Superior temporal gyrus (tissue), 1 donor: ENCODE data around the gene TBC1D1.
A peak's percentile ranks its signal among the peaks of the same experiment; 100 is the strongest.

Source experiments
- DNase-seq: peaks from one replicate; pipeline ENCODE4 v3.0.0-alpha.2; 2016; ENCODE audit errors: extremely low spot score

The TBC1D1 gene

GRCh38 chr4:38129460-38130227 lies 238.8 kb downstream of the TBC1D1 start:
- no peak for DNase-seq

GRCh38 chr4:38130884-38131283 lies 240.0 kb downstream of the TBC1D1 start:
- no peak for DNase-seq

- DNase-seq: no peak
Measured at GRCh38 chr4:38131371-38132091, 240.6 kb downstream of the TBC1D1 start.

- peak; percentile 67 for DNase-seq
Measured at GRCh38 chr4:38132107-38132673, 241.3 kb downstream of the TBC1D1 start.

- DNase-seq: no peak
Measured at GRCh38 chr4:38132843-38133662, 242.2 kb downstream of the TBC1D1 start.

GRCh38 chr4:38133711-38134480 lies 243.0 kb downstream of the TBC1D1 start:
- no peak for DNase-seq

- no peak for DNase-seq
Measured at GRCh38 chr4:38135201-38135600, 244.3 kb downstream of the TBC1D1 start.

GRCh38 chr4:38136604-38137003 lies 245.7 kb downstream of the TBC1D1 start:
- no peak for DNase-seq

GRCh38 chr4:38137080-38137479 lies 246.2 kb downstream of the TBC1D1 start:
- no peak for DNase-seq

- DNase-seq: no peak
Measured at GRCh38 chr4:38138363-38138762, 247.5 kb downstream of the TBC1D1 start.

GRCh38 chr4:38139187-38139586 lies 248.3 kb downstream of the TBC1D1 start:
- no peak for DNase-seq

- no peak for DNase-seq
Measured at GRCh38 chr4:38140643-38141203, 249.8 kb downstream of the TBC1D1 start.

- DNase-seq: no peak
Measured at GRCh38 chr4:38141808-38142500, 251.1 kb downstream of the TBC1D1 start.

- no peak for DNase-seq
Measured at GRCh38 chr4:38144031-38144430, 253.1 kb downstream of the TBC1D1 start.

GRCh38 chr4:38145033-38145678 lies 254.3 kb downstream of the TBC1D1 start:
- DNase-seq: no peak

- no peak for DNase-seq
Measured at GRCh38 chr4:38145741-38146140, 254.9 kb downstream of the TBC1D1 start.

- no peak for DNase-seq
Measured at GRCh38 chr4:38146383-38146782, 255.5 kb downstream of the TBC1D1 start.

- DNase-seq: no peak
Measured at GRCh38 chr4:38149472-38149996, 258.6 kb downstream of the TBC1D1 start.

GRCh38 chr4:38149997-38150671 lies 259.2 kb downstream of the TBC1D1 start:
- no peak for DNase-seq
